ENCODE data around the gene PTPA. TPM values are rescaled to one million over a fixed set of nuclear protein-coding genes. Genes with fewer than 3 reads are reported as not detected.

The PTPA gene
- total and polyA plus RNA-seq, 2 of the 4 experiments (the other 2 are of a cell fraction) = 124 to 149 TPM

- peak overlapping the region; percentile 69 for H3K23ac ChIP-seq (ENCODE audit: low read depth, low read length)
- peak; percentile 57 for ATAC-seq (ENCODE audit: low read depth)
- in situ Hi-C loops (cut with MboI; ENCODE audit: low sequenced_read_pairs) (no loop called here), intact Hi-C loops (cut with micrococcal nuclease) (no loop called here), dilution Hi-C loops (cut with HindIII; ENCODE audit: low sequenced_read_pairs, unreplicated experiment) (no loop called here)
- peak overlapping the region; percentile 94 for H4K91ac ChIP-seq (ENCODE audit: insufficient read depth, low read depth, low read length)
- peak overlapping the region; percentile 94 for H3K27ac ChIP-seq (ENCODE audit: insufficient read depth, low read length)
- H3K4ac ChIP-seq (ENCODE audit: low read depth, low read length) = peak overlapping the region; percentile 99
- H3K14ac ChIP-seq (replicated peaks; ENCODE audit: low read depth, low read length) = peak overlapping the region; percentile 97
- H3K56ac ChIP-seq (ENCODE audit: extremely low read depth, insufficient read depth, low read length) = peak overlapping the region; percentile 72
- peaks cover 47% of the 10 kb centered on the region for H3K4me1 ChIP-seq (ENCODE audit: control insufficient read depth, insufficient read depth, low read length)
- POLR2A ChIA-PET (ENCODE audit: unreplicated experiment) = interaction anchor here (0.8 to 1.0 kb wide), 2 partner anchors 26 to 32 kb away, joined by 3 to 4 read pairs; partner anchors contain the start of gene IER5L
- BruUV-seq (replicated peaks) = no TSS peak
- DNase-seq = peak; percentile 94
- H3K9me3 ChIP-seq (ENCODE audit: control insufficient read depth, insufficient read depth, low read length) = no peaks in the 10 kb centered on the region
- CTCF ChIA-PET = interaction anchor here (0.5 to 1.5 kb wide), 4 partner anchors 26 to 888 kb away, joined by 3 to 5 read pairs (median 4); no protein-coding TSS in a partner anchor
- H3K79me1 ChIP-seq (ENCODE audit: low read depth in 1 of 2, low read length in 2 of 2) = peaks cover 21 to 82% of the 10 kb centered on the region in 2 experiments
- peak overlapping the region; percentile 97 for H2BK120ac ChIP-seq (ENCODE audit: low read depth, low read length)
- H2AK5ac ChIP-seq (ENCODE audit: low read depth, low read length) = peak overlapping the region; percentile 98
- peak overlapping the region; percentile 94 for H2BK5ac ChIP-seq (ENCODE audit: low read depth, low read length, poor library complexity, severe bottlenecking)
- H4K5ac ChIP-seq (ENCODE audit: low read depth, low read length) = peak overlapping the region; percentile 87
- H3K4me2 ChIP-seq (ENCODE audit: low read depth, low read length) = no peak overlapping the region; the same call in 1 of the 2 replicates
- peak overlapping the region; percentile 72 for H3K9ac ChIP-seq (ENCODE audit: low read depth, low read length)
- H2BK20ac ChIP-seq (ENCODE audit: low read depth, low read length) = peak overlapping the region; percentile 79
- peak overlapping the region; percentile 45 for H2AFZ ChIP-seq (replicated peaks; ENCODE audit: low read length, poor library complexity)
- TF ChIP-seq NFE2L2 (IDR thresholded peaks at IDR 0.05; ENCODE audit: low read depth, low read length) (no peak), CEBPB (IDR thresholded peaks at IDR 0.05; ENCODE audit: low read depth, low read length) (no peak), POLR2A (IDR thresholded peaks at IDR 0.05; ENCODE audit: low read depth, low read length) (peak; percentile 46; the same call in 1 of the 2 replicates), SMC3 (IDR thresholded peaks at IDR 0.05; ENCODE audit: low read depth, low read length) (peak; percentile 7; the same call in 1 of the 2 replicates), USF2 (IDR thresholded peaks at IDR 0.05; ENCODE audit: low read depth, low read length) (no peak), RAD21 (IDR thresholded peaks at IDR 0.05; ENCODE audit: low read length) (peak; percentile 7; the same call in 1 of the 2 replicates), ELK1 (IDR thresholded peaks at IDR 0.05; ENCODE audit: borderline replicate concordance, low read depth, low read length) (no peak), MAZ (IDR thresholded peaks at IDR 0.05; ENCODE audit: borderline replicate concordance, low read depth, low read length) (peak; percentile 82; the same call in 1 of the 2 replicates), CHD1 (IDR thresholded peaks at IDR 0.05; ENCODE audit: low read depth, low read length) (no peak), CTCF (conservative IDR thresholded peaks at IDR 0.05; ENCODE audit: low read depth, low read length) (no peak), RFX5 (IDR thresholded peaks at IDR 0.05; ENCODE audit: low read depth, low read length) (no peak), FOS (IDR thresholded peaks at IDR 0.05; ENCODE audit: low read depth, low read length) (no peak), BHLHE40 (IDR thresholded peaks at IDR 0.05; ENCODE audit: low read depth, low read length) (no peak), MAFK (IDR thresholded peaks at IDR 0.05; ENCODE audit: low read depth, low read length) (no peak), RCOR1 (IDR thresholded peaks at IDR 0.05; ENCODE audit: insufficient replicate concordance, low read length) (no peak)
- H4K20me1 ChIP-seq (ENCODE audit: insufficient read depth, low read length) = no peaks in the 10 kb centered on the region
- H3K18ac ChIP-seq (ENCODE audit: low read depth, low read length) = peak overlapping the region; percentile 83
- H3K36me3 ChIP-seq (ENCODE audit: control insufficient read depth, insufficient read depth, low read length) = peaks cover 30% of the 10 kb centered on the region
- WGBS, 2 experiments (ENCODE audit: extremely low coverage in 2 of 2, insufficient read length in 1 of 2) = no CpG with 5 or more reads among the region's 7 CpGs
- H2AK9ac ChIP-seq (replicated peaks; ENCODE audit: low read depth, low read length, poor library complexity) = peak overlapping the region; percentile 98
- H2BK15ac ChIP-seq (ENCODE audit: low read depth, low read length) = peak overlapping the region; percentile 57; the same call in 2 of the 3 replicates
- peak overlapping the region; percentile 83 to 98 for H4K8ac ChIP-seq (ENCODE audit: low read depth in 2 of 2, low read length in 2 of 2)
- H3K27me3 ChIP-seq (ENCODE audit: control insufficient read depth, insufficient read depth, low read length) = no peaks in the 10 kb centered on the region
- H3K4me3 ChIP-seq (ENCODE audit: insufficient read depth, low read depth, low read length) = no peak overlapping the region
- H3K9me1 ChIP-seq (ENCODE audit: insufficient read depth, low read length) = peaks cover 20% of the 10 kb centered on the region
Observed at GRCh38 chr9:129145841-129146292, 34.7 kb downstream of the PTPA start.

All from IMR-90 (cell line).